CD8-positive, alpha-beta memory T cell (primary cell): ENCODE data around the gene UBIAD1. TPM values are rescaled to one million over a fixed set of nuclear protein-coding genes. Genes with fewer than 3 reads are reported as not detected.
"Not testable (repeated sequence)": the region's sequence is repeated elsewhere in the genome, so short reads cannot be mapped to it uniquely, and the experiment has no call there.

Source experiments
- CTCF ChIA-PET: fragments of 350-600 bp; sonication (Branson Sonifier 250); formaldehyde crosslinking; loops from one replicate; lab custom pipeline; 2021; ENCODE audit warnings: antibody characterized with exemption; lab: Charles Lee
- POLR2A ChIA-PET: fragments of 350-600 bp; sonication (Branson Sonifier 250); formaldehyde crosslinking; loops from one replicate; lab custom pipeline; 2021; ENCODE audit warnings: antibody characterized with exemption; lab: Charles Lee
- DNase-seq, 5 donors: peaks; one replicate each; pipeline versions ENCODE4 v3.0.0 to v3.0.0-alpha.2; 2020 to 2022; ENCODE audit warnings: mixed read lengths in 1 of 5
- H3K27ac ChIP-seq: one replicate; pipeline ENCODE4 v1.7.0; 2013; ENCODE audit warnings: low read depth, mild to moderate bottlenecking, low read length, moderate library complexity
- H3K27me3 ChIP-seq: 2 replicates; pipeline ENCODE4 v1.7.0; 2013; ENCODE audit warnings: low read length, mild to moderate bottlenecking; ENCODE audit not compliant: insufficient read depth, poor library complexity, severe bottlenecking
- H3K36me3 ChIP-seq: 2 replicates; pipeline ENCODE4 v1.7.0; 2013; ENCODE audit warnings: mild to moderate bottlenecking, low read length, moderate library complexity; ENCODE audit not compliant: insufficient read depth
- H3K4me1 ChIP-seq: 2 replicates; pipeline ENCODE4 v1.7.0; 2013; ENCODE audit warnings: mild to moderate bottlenecking, low read length, moderate library complexity; ENCODE audit not compliant: insufficient read depth
- H3K4me3 ChIP-seq: 2 replicates; pipeline ENCODE4 v1.7.0; 2013; ENCODE audit warnings: mild to moderate bottlenecking, low read length
- H3K9me3 ChIP-seq: 2 replicates; pipeline ENCODE4 v1.7.0; 2013; ENCODE audit warnings: mild to moderate bottlenecking, low read length
- H3K27ac Mint-ChIP-seq, 8 donors: one replicate each; pipeline ENCODE4 v1.8.0; 2020 to 2021; ENCODE audit warnings: mixed read lengths in 8 of 8, mild to moderate bottlenecking in 6 of 8, inconsistent platforms in 3 of 8, moderate library complexity in 3 of 8
- H3K27me3 Mint-ChIP-seq, 2 donors: one replicate each; pipeline ENCODE4 v1.8.0; 2020 to 2021; ENCODE audit warnings: mixed read lengths in 2 of 2, mild to moderate bottlenecking in 1 of 2, moderate library complexity in 1 of 2
- H3K36me3 Mint-ChIP-seq, 3 donors: one replicate each; pipeline ENCODE4 v1.8.0; 2020 to 2021; ENCODE audit warnings: mixed read lengths in 3 of 3, inconsistent platforms in 1 of 3, mild to moderate bottlenecking in 1 of 3
- H3K4me1 Mint-ChIP-seq, 3 donors: one replicate each; pipeline ENCODE4 v1.8.0; 2020 to 2021; ENCODE audit warnings: mixed read lengths in 3 of 3, inconsistent platforms in 1 of 3, mild to moderate bottlenecking in 1 of 3
- H3K4me3 Mint-ChIP-seq, 7 donors: one replicate each; pipeline ENCODE4 v1.8.0; 2020 to 2021; ENCODE audit warnings: mixed read lengths in 7 of 7, mild to moderate bottlenecking in 6 of 7, moderate library complexity in 4 of 7, inconsistent platforms in 2 of 7
- H3K9me3 Mint-ChIP-seq, 5 donors: one replicate each; pipeline ENCODE4 v1.8.0; 2020 to 2022; ENCODE audit warnings: mixed read lengths in 5 of 5, mild to moderate bottlenecking in 3 of 5, moderate library complexity in 2 of 5, inconsistent platforms in 1 of 5
- polyA plus RNA-seq: library from polyadenylated mRNA; unstranded; fragments of 300-500 nt; fragmentation: Illumina TruSeq; gene quantifications from one replicate; pipeline ENCODE4 v1.2.3, GENCODE V29; 2021
- total RNA-seq, 2 experiments: library from RNA; stranded (reverse); gene quantifications; one replicate each; pipeline ENCODE4 v1.2.3, GENCODE V29; 2021

UBIAD1 gene
- total and polyA plus RNA-seq, 3 experiments from 2014 or later, result 31.4 to 41.8 (median 35.7) TPM

GRCh38 chr1:11293856-11294255 is 20.9 kb downstream of the UBIAD1 start:
- POLR2A ChIA-PET, result no interaction called here
- no peak overlapping the region for H3K4me3 Mint-ChIP-seq
- peaks cover 7% of the 10 kb centered on the region for H3K36me3 ChIP-seq
- H3K27ac ChIP-seq, result no peak overlapping the region
- CTCF ChIA-PET, result no interaction called here
- H3K4me1 ChIP-seq, result peaks cover 28% of the 10 kb centered on the region
- DNase-seq, result no peak
- H3K9me3 Mint-ChIP-seq, result no peaks in the 10 kb centered on the region
- no peaks in the 10 kb centered on the region for H3K9me3 ChIP-seq
- H3K4me1 Mint-ChIP-seq, result peaks cover 14 to 31% (median 16%) of the 10 kb centered on the region in 3 donors
- peak overlapping the region in 1 of 8 donors; percentile 51 for H3K27ac Mint-ChIP-seq
- no peaks in the 10 kb centered on the region for H3K27me3 ChIP-seq
- no peak overlapping the region for H3K4me3 ChIP-seq
- H3K27me3 Mint-ChIP-seq, result no peaks in the 10 kb centered on the region
- H3K36me3 Mint-ChIP-seq, result peaks cover 0 to 56% (median 23%) of the 10 kb centered on the region in 3 donors

GRCh38 chr1:11294951-11295350 is 22.0 kb downstream of the UBIAD1 start:
- DNase-seq, result no peak
- no peaks in the 10 kb centered on the region for H3K27me3 ChIP-seq
- Mint-ChIP-seq H3K27me3 (no peaks in the 10 kb centered on the region), H3K36me3 (peaks cover 0 to 51% (median 18%) of the 10 kb centered on the region in 3 donors), H3K4me3 (peak overlapping the region in 1 of 7 donors; percentile 15), H3K4me1 (peaks cover 14 to 31% (median 20%) of the 10 kb centered on the region in 3 donors), H3K9me3 (no peaks in the 10 kb centered on the region), H3K27ac (peak overlapping the region in 6 of 8 donors; percentile 4 to 92 (median 64))
- CTCF ChIA-PET, result interaction anchor here (1.9 kb wide), 1 partner anchor 54 kb away, joined by 12 read pairs; no protein-coding TSS in a partner anchor
- H3K4me3 ChIP-seq, result no peak overlapping the region
- no peak overlapping the region for H3K27ac ChIP-seq
- H3K36me3 ChIP-seq, result peaks cover 4% of the 10 kb centered on the region
- H3K4me1 ChIP-seq, result peaks cover 28% of the 10 kb centered on the region
- no peaks in the 10 kb centered on the region for H3K9me3 ChIP-seq
- POLR2A ChIA-PET, result no interaction called here

GRCh38 chr1:11295905-11296304 is 22.9 kb downstream of the UBIAD1 start:
- peaks cover 0 to 43% (median 15%) of the 10 kb centered on the region in 3 donors for H3K36me3 Mint-ChIP-seq
- no peak overlapping the region for H3K27ac ChIP-seq
- no peaks in the 10 kb centered on the region for H3K9me3 ChIP-seq
- H3K4me3 Mint-ChIP-seq, result no peak overlapping the region
- H3K27me3 Mint-ChIP-seq, result no peaks in the 10 kb centered on the region
- no peaks in the 10 kb centered on the region for H3K36me3 ChIP-seq
- H3K27ac Mint-ChIP-seq, result peak overlapping the region in 2 of 8 donors; percentile 45 to 61
- H3K4me3 ChIP-seq, result no peak overlapping the region
- no peaks in the 10 kb centered on the region for H3K27me3 ChIP-seq
- peaks cover 13 to 30% (median 18%) of the 10 kb centered on the region in 3 donors for H3K4me1 Mint-ChIP-seq
- H3K9me3 Mint-ChIP-seq, result no peaks in the 10 kb centered on the region
- peak in 1 of 5 donors; percentile 16 for DNase-seq
- POLR2A ChIA-PET, result no interaction called here
- CTCF ChIA-PET, result interaction anchor here (1.9 kb wide), 1 partner anchor 54 kb away, joined by 12 read pairs; no protein-coding TSS in a partner anchor
- H3K4me1 ChIP-seq, result peaks cover 25% of the 10 kb centered on the region

- H3K4me3 Mint-ChIP-seq, H3K27ac ChIP-seq, H3K27me3 ChIP-seq, H3K36me3 ChIP-seq, CTCF ChIA-PET, POLR2A ChIA-PET, H3K4me3 ChIP-seq, DNase-seq, H3K27me3 Mint-ChIP-seq, H3K9me3 ChIP-seq, H3K9me3 Mint-ChIP-seq: not testable (repeated sequence)
- peak overlapping the region in 1 of 8 donors; percentile 72 for H3K27ac Mint-ChIP-seq
- peaks cover 16% of the 10 kb centered on the region for H3K4me1 ChIP-seq
- H3K4me1 Mint-ChIP-seq, result peaks cover 4 to 15% (median 13%) of the 10 kb centered on the region in 3 donors
- peaks cover 0 to 29% (median 7%) of the 10 kb centered on the region in 3 donors for H3K36me3 Mint-ChIP-seq
These were observed 24.8 kb downstream of the UBIAD1 start for GRCh38 chr1:11297774-11298173.

- Histone ChIP-seq H3K4me1 (peaks cover 16% of the 10 kb centered on the region), H3K27me3 (no peaks in the 10 kb centered on the region), H3K9me3 (no peaks in the 10 kb centered on the region), H3K27ac (no peak overlapping the region), H3K36me3 (no peaks in the 10 kb centered on the region), H3K4me3 (no peak overlapping the region)
- H3K27me3 Mint-ChIP-seq, result no peaks in the 10 kb centered on the region
- ChIA-PET CTCF (no interaction called here), POLR2A (no interaction called here)
- H3K9me3 Mint-ChIP-seq, result no peaks in the 10 kb centered on the region
- H3K27ac Mint-ChIP-seq, result peak overlapping the region in 3 of 8 donors; percentile 38 to 46 (median 46)
- no peak overlapping the region for H3K4me3 Mint-ChIP-seq
- peaks cover 4 to 15% (median 13%) of the 10 kb centered on the region in 3 donors for H3K4me1 Mint-ChIP-seq
- H3K36me3 Mint-ChIP-seq, result peaks cover 0 to 22% (median 7%) of the 10 kb centered on the region in 3 donors
- no peak for DNase-seq
These were observed 25.6 kb downstream of the UBIAD1 start for GRCh38 chr1:11298390-11299224.

- ChIA-PET POLR2A (no interaction called here), CTCF (no interaction called here)
- H3K27me3 Mint-ChIP-seq, result no peaks in the 10 kb centered on the region
- no peak overlapping the region for H3K27ac ChIP-seq
- no peaks in the 10 kb centered on the region for H3K9me3 ChIP-seq
- no peaks in the 10 kb centered on the region for H3K9me3 Mint-ChIP-seq
- H3K4me1 ChIP-seq, result peaks cover 16% of the 10 kb centered on the region
- no peaks in the 10 kb centered on the region for H3K27me3 ChIP-seq
- peaks cover 0 to 19% (median 6%) of the 10 kb centered on the region in 3 donors for H3K36me3 Mint-ChIP-seq
- no peak for DNase-seq
- H3K4me3 ChIP-seq, result no peak overlapping the region
- H3K27ac Mint-ChIP-seq, result peak overlapping the region in 3 of 8 donors; percentile 46 to 71 (median 46)
- H3K36me3 ChIP-seq, result no peaks in the 10 kb centered on the region
- no peak overlapping the region for H3K4me3 Mint-ChIP-seq
- peaks cover 4 to 15% (median 13%) of the 10 kb centered on the region in 3 donors for H3K4me1 Mint-ChIP-seq
These were observed 26.2 kb downstream of the UBIAD1 start for GRCh38 chr1:11299225-11299574.

GRCh38 chr1:11301601-11302000 is 28.6 kb downstream of the UBIAD1 start:
- Histone ChIP-seq H3K4me3 (no peak overlapping the region), H3K9me3 (no peaks in the 10 kb centered on the region), H3K4me1 (no peaks in the 10 kb centered on the region), H3K27me3 (no peaks in the 10 kb centered on the region), H3K27ac (no peak overlapping the region), H3K36me3 (no peaks in the 10 kb centered on the region)
- Mint-ChIP-seq H3K36me3 (peaks cover 0 to 2% (median 0%) of the 10 kb centered on the region in 3 donors), H3K4me3 (no peak overlapping the region), H3K27ac (peak overlapping the region in 1 of 8 donors; percentile 77), H3K27me3 (no peaks in the 10 kb centered on the region), H3K4me1 (peaks cover 0 to 5% (median 3%) of the 10 kb centered on the region in 3 donors), H3K9me3 (no peaks in the 10 kb centered on the region)
- no peak for DNase-seq
- POLR2A ChIA-PET, result no interaction called here
- CTCF ChIA-PET, result no interaction called here

GRCh38 chr1:11302366-11302765 is 29.4 kb downstream of the UBIAD1 start:
- Mint-ChIP-seq H3K4me1 (peaks cover 0 to 5% (median 3%) of the 10 kb centered on the region in 3 donors), H3K36me3 (no peaks in the 10 kb centered on the region), H3K4me3 (no peak overlapping the region), H3K27ac (peak overlapping the region in 2 of 8 donors; percentile 4 to 43), H3K9me3 (no peaks in the 10 kb centered on the region), H3K27me3 (no peaks in the 10 kb centered on the region)
- no peaks in the 10 kb centered on the region for H3K27me3 ChIP-seq
- H3K4me3 ChIP-seq, result no peak overlapping the region
- H3K27ac ChIP-seq, result no peak overlapping the region
- ChIA-PET CTCF (no interaction called here), POLR2A (no interaction called here)
- H3K4me1 ChIP-seq, result no peaks in the 10 kb centered on the region
- no peaks in the 10 kb centered on the region for H3K36me3 ChIP-seq
- H3K9me3 ChIP-seq, result no peaks in the 10 kb centered on the region
- DNase-seq, result no peak
